Renal cortical epithelial cell (primary cell): ENCODE results near the gene CHD3. TPM values are rescaled to one million over a fixed set of nuclear protein-coding genes. Genes with fewer than 3 reads are reported as not detected.
A peak's percentile ranks its signal among the peaks of the same experiment; 100 is the strongest.

Source experiments
- DNase-seq: peaks from one replicate; pipeline ENCODE4 v3.0.0-alpha.2; 2011; ENCODE audit warnings: low read depth
- total RNA-seq: library from RNA; depleted of rRNA; stranded (reverse); fragments of >200 nt; gene quantifications from 2 replicates; pipeline ENCODE4 v1.2.3, GENCODE V29; 2014

Gene CHD3
- total RNA-seq: 57.1 and 192 TPM in 2 replicates

GRCh38 chr17:7888184-7888920 lies at the start of gene CHD3:
CHD3 (plus strand) TSS chr17:7888789; CDS start chr17:7889001, 212 bp downstream.
- DNase-seq: peak; percentile 7

GRCh38 chr17:7839190-7839875 lies 49.3 kb upstream of the CHD3 start:
- no peak for DNase-seq

GRCh38 chr17:7839876-7840261 lies 48.7 kb upstream of the CHD3 start:
- DNase-seq: no peak

GRCh38 chr17:7840441-7840840 lies 48.1 kb upstream of the CHD3 start:
- no peak for DNase-seq

- no peak for DNase-seq
These were observed 47.7 kb upstream of the CHD3 start for GRCh38 chr17:7840875-7841274.

- DNase-seq: peak; percentile 66
These were observed 47.1 kb upstream of the CHD3 start for GRCh38 chr17:7841396-7841914.

GRCh38 chr17:7841915-7842379 lies 46.6 kb upstream of the CHD3 start:
- peak; percentile 54 for DNase-seq

- peak; percentile 88 for DNase-seq
These were observed 46.0 kb upstream of the CHD3 start for GRCh38 chr17:7842380-7843256.

- no peak for DNase-seq
These were observed 45.4 kb upstream of the CHD3 start for GRCh38 chr17:7843257-7843535.

- DNase-seq: peak; percentile 73
These were observed 44.9 kb upstream of the CHD3 start for GRCh38 chr17:7843536-7844291.

GRCh38 chr17:7844292-7845154 lies 44.1 kb upstream of the CHD3 start:
- peak; percentile 90 for DNase-seq

- no peak for DNase-seq
These were observed 43.1 kb upstream of the CHD3 start for GRCh38 chr17:7845359-7846062.

- no peak for DNase-seq
These were observed 42.4 kb upstream of the CHD3 start for GRCh38 chr17:7846063-7846735.

- no peak for DNase-seq
These were observed 41.6 kb upstream of the CHD3 start for GRCh38 chr17:7846765-7847661.

GRCh38 chr17:7848131-7848579 lies 40.4 kb upstream of the CHD3 start:
- DNase-seq: no peak

- DNase-seq: no peak
These were observed 39.9 kb upstream of the CHD3 start for GRCh38 chr17:7848739-7849129.

GRCh38 chr17:7849130-7849750 lies 39.3 kb upstream of the CHD3 start:
- DNase-seq: no peak
